Parathyroid adenoma (tissue), 2 donors: ENCODE results near the gene NSD1.

Experiments used
- H2AFZ ChIP-seq: fragments of 300-600 bp; sonication (generic); one replicate; pipeline ENCODE4 v1.7.0; 2017; ENCODE audit warnings: antibody characterized with exemption, mild to moderate bottlenecking
- H3K27ac ChIP-seq: fragments of 300-600 bp; sonication (generic); one replicate; pipeline ENCODE4 v1.7.0; 2017
- H3K27me3 ChIP-seq: fragments of 300-600 bp; sonication (generic); one replicate; pipeline ENCODE4 v1.7.0; 2017; ENCODE audit warnings: low read length; ENCODE audit not compliant: control insufficient read depth, insufficient read depth
- H3K36me3 ChIP-seq: fragments of 300-600 bp; sonication (generic); one replicate; pipeline ENCODE4 v1.7.0; 2017; ENCODE audit warnings: low read length; ENCODE audit not compliant: control insufficient read depth, insufficient read depth
- H3K4me1 ChIP-seq: fragments of 300-600 bp; sonication (generic); one replicate; pipeline ENCODE4 v1.7.0; 2017; ENCODE audit warnings: control low read depth
- H3K4me2 ChIP-seq: fragments of 300-600 bp; sonication (generic); one replicate; pipeline ENCODE4 v1.7.0; 2017; ENCODE audit warnings: low read length
- H3K4me3 ChIP-seq: fragments of 300-600 bp; sonication (generic); one replicate; pipeline ENCODE4 v1.7.0; 2017; ENCODE audit warnings: low read depth, low read length
- H3K79me2 ChIP-seq: fragments of 300-600 bp; sonication (generic); one replicate; pipeline ENCODE4 v1.7.0; 2017; ENCODE audit warnings: control low read depth
- H3K9ac ChIP-seq: fragments of 300-600 bp; sonication (generic); one replicate; pipeline ENCODE4 v1.7.0; 2017; ENCODE audit warnings: mild to moderate bottlenecking
- H3K9me3 ChIP-seq: fragments of 300-600 bp; sonication (generic); one replicate; pipeline ENCODE4 v1.7.0; 2017; ENCODE audit warnings: low read length; ENCODE audit not compliant: control insufficient read depth
- TF ChIP-seq, protein P1 (sequence below): fragments of 300-600 bp; sonication (generic); IDR thresholded peaks from one replicate; pipeline ENCODE4 v1.7.0; 2017; ENCODE audit warnings: antibody characterized with exemption, mild to moderate bottlenecking
- donor health status: primary hyperparathyroidism.

The NSD1 gene

DNA sequence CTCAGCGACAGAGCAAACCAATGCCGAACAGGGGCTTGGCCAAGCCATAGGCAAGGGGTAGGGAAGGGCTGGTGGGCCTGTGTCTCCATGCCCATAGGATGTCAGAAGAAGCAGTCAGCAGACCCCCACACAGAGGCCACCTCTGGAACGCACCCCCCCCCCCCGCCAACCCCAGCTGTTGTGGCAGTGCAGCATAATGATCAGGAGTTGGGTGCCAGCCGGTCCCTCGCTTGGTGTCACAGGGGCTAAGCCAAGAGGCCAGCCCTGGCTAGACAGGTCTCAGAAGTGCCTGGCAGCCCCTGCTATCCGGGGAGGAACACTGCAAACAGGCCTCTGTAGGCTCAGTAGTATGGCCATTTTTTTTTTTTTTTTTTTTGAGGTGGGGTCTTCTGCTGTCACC is 181.8 kb downstream of the NSD1 start:
- Histone ChIP-seq H3K36me3 (no peaks in the 10 kb centered on the region), H3K4me2 (no peak overlapping the region), H3K79me2 (no peaks in the 10 kb centered on the region), H3K4me1 (peaks cover 10% of the 10 kb centered on the region), H2AFZ (no peak overlapping the region), H3K4me3 (no peak overlapping the region), H3K9me3 (no peaks in the 10 kb centered on the region), H3K27me3 (no peaks in the 10 kb centered on the region), H3K9ac (no peak overlapping the region), H3K27ac (no peak overlapping the region)
- TF ChIP-seq, protein P1, sequence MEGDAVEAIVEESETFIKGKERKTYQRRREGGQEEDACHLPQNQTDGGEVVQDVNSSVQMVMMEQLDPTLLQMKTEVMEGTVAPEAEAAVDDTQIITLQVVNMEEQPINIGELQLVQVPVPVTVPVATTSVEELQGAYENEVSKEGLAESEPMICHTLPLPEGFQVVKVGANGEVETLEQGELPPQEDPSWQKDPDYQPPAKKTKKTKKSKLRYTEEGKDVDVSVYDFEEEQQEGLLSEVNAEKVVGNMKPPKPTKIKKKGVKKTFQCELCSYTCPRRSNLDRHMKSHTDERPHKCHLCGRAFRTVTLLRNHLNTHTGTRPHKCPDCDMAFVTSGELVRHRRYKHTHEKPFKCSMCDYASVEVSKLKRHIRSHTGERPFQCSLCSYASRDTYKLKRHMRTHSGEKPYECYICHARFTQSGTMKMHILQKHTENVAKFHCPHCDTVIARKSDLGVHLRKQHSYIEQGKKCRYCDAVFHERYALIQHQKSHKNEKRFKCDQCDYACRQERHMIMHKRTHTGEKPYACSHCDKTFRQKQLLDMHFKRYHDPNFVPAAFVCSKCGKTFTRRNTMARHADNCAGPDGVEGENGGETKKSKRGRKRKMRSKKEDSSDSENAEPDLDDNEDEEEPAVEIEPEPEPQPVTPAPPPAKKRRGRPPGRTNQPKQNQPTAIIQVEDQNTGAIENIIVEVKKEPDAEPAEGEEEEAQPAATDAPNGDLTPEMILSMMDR: no peak

DNA sequence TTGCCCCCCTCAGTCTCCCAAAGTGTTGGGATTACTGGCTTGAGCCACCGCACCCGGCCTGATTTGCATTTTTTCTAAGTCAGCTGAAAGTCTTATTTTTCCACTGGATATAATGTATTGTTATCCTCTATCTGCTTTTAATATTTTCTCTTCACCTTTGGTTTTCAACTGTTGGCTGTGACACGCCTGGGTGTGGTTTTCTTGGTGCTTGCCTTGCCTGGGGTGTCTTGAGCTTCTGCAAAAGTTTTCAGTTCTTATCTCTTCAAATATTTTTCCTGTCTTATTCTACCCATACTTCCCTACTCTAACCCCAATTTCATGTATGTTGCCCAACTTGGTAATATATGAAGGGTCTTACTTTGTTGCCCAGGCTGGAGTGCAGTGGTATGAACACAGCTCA is 182.4 kb downstream of the NSD1 start:
- TF ChIP-seq, protein P1: no peak
- no peak overlapping the region for H3K4me2 ChIP-seq
- H2AFZ ChIP-seq: no peak overlapping the region
- H3K9ac ChIP-seq: no peak overlapping the region
- H3K36me3 ChIP-seq: no peaks in the 10 kb centered on the region
- no peak overlapping the region for H3K4me3 ChIP-seq
- no peaks in the 10 kb centered on the region for H3K9me3 ChIP-seq
- peaks cover 7% of the 10 kb centered on the region for H3K4me1 ChIP-seq
- no peaks in the 10 kb centered on the region for H3K27me3 ChIP-seq
- no peak overlapping the region for H3K27ac ChIP-seq
- no peaks in the 10 kb centered on the region for H3K79me2 ChIP-seq

DNA sequence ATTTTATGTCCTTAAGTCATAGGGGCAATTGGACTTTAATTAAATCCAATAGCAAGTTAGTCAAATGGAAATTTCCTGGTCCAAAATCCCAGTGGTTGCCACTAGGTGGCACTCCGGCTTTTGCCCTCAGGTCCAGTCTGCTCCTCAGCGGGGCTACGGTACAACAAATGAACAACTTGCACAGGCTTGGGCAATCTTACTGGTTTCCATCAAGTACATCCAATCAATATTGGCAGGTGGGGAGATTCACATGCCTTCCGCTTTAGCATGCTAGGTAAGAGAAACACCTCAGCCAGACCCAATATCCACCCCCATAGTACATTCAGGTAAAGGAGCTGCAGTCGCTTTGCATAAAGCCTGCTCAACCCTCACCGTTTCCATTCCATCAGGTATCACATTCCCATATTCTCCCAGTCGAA is 184.4 kb downstream of the NSD1 start:
- Histone ChIP-seq H3K9me3 (no peaks in the 10 kb centered on the region), H3K4me3 (no peak overlapping the region), H3K4me1 (no peaks in the 10 kb centered on the region), H2AFZ (no peak overlapping the region), H3K9ac (no peak overlapping the region), H3K27me3 (no peaks in the 10 kb centered on the region), H3K36me3 (no peaks in the 10 kb centered on the region), H3K27ac (no peak overlapping the region), H3K79me2 (no peaks in the 10 kb centered on the region), H3K4me2 (no peak overlapping the region)
- TF ChIP-seq, protein P1: peak; percentile 93

DNA sequence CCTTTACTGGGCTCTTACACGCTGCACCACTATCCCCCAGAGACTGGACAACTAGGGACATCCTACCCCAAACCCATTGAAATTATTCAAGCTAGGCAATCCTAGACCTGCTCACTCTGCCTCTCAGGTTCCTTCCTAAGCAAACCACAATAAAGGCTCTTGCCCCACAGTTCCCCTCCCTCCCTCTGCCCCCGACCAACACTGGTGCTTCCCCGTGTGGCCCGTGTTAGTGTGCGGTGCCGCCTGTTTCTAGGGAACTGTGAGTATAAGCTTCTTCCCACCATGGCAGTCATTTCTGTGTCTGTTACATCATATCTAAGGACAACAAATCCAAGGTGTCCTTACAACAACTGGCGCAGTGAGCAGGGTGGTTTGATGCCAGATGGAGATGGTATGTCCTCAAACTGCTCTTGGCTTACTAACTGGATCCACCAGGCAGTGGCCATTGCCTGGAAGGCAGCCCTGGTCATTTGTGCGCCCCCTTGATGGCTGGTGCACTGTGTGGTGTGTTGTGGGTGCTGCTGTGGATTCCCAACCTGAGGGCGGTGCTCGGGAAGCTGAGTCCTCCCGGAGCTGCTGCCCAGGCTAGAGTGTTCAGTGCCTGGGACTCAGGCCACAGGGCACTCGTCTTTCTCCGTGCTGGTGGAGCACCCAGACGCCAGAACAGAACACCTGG is 186.5 kb downstream of the NSD1 start:
- Histone ChIP-seq H3K36me3 (no peaks in the 10 kb centered on the region), H3K27me3 (no peaks in the 10 kb centered on the region), H3K9me3 (no peaks in the 10 kb centered on the region), H3K27ac (no peak overlapping the region), H3K9ac (no peak overlapping the region), H3K4me3 (no peak overlapping the region), H3K79me2 (no peaks in the 10 kb centered on the region), H3K4me2 (no peak overlapping the region), H2AFZ (no peak overlapping the region), H3K4me1 (no peaks in the 10 kb centered on the region)
- TF ChIP-seq, protein P1: no peak

DNA sequence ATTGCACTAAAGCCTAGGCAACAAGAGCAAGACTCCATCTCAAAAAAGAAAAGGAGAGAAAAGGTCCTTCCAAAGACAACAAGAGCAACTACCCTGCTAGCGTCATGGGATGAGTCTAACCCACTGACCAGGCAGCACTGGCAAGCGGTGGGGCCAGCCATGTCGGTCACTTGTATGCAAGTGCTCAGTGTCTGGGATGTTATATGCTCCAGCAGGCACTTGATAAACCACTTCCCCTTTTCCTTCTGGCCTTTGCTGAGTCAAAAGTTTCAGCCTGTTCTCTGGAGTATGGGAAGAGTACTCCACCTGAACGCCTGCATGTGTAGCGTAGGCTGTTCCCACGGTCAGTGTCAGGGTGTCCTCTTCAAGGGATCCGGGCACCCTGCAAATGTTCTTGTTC is 187.3 kb downstream of the NSD1 start:
- H3K4me2 ChIP-seq: no peak overlapping the region
- H3K9ac ChIP-seq: no peak overlapping the region
- TF ChIP-seq, protein P1: no peak
- H3K36me3 ChIP-seq: no peaks in the 10 kb centered on the region
- H2AFZ ChIP-seq: no peak overlapping the region
- H3K4me3 ChIP-seq: no peak overlapping the region
- H3K27me3 ChIP-seq: no peaks in the 10 kb centered on the region
- no peaks in the 10 kb centered on the region for H3K4me1 ChIP-seq
- H3K79me2 ChIP-seq: no peaks in the 10 kb centered on the region
- H3K9me3 ChIP-seq: no peaks in the 10 kb centered on the region
- no peak overlapping the region for H3K27ac ChIP-seq
